Activated CD4-positive, CD25-positive, alpha-beta regulatory T cell treated with anti-CD3 and anti-CD28 coated beads, Interleukin-2, amount 50 U/mL, for 24 hours (primary cell): Measurements from ENCODE around the gene TELO2.

Source experiments
- ATAC-seq, 2 donors: fragments of 150-1000 bp; cut with Tn5 transposase; one replicate each; pipeline ENCODE4 v1.10.0; 2021; ENCODE audit warnings: mild to moderate bottlenecking in 1 of 2, moderate library complexity in 1 of 2

Gene TELO2

GRCh38 chr16:1492923-1493745, at the start of gene TELO2:
Gene TELO2, plus strand, starts transcription at chr16:1493360. Its CDS starts 922 bp downstream, at chr16:1494282.
- peak; percentile 80 to 81 for ATAC-seq

- ATAC-seq = no peak
Observed at GRCh38 chr16:1443403-1443973, 49.7 kb upstream of the TELO2 start.

- no peak for ATAC-seq
Observed at GRCh38 chr16:1443980-1444729, 49.0 kb upstream of the TELO2 start, which contains the start of gene CCDC154. Gene CCDC154, minus strand, starts transcription at chr16:1444556. Its CDS starts 234 bp downstream, at chr16:1444322.

- ATAC-seq = no peak
Observed at GRCh38 chr16:1444730-1445517, 48.2 kb upstream of the TELO2 start.

GRCh38 chr16:1445518-1446203, 47.5 kb upstream of the TELO2 start:
- ATAC-seq = peak in 1 of 2 donors; percentile 25

GRCh38 chr16:1446296-1447080, 46.7 kb upstream of the TELO2 start:
- ATAC-seq = no peak

GRCh38 chr16:1447965-1448364, 45.2 kb upstream of the TELO2 start:
- no peak for ATAC-seq

- ATAC-seq = no peak
Observed at GRCh38 chr16:1448536-1449116, 44.5 kb upstream of the TELO2 start.

GRCh38 chr16:1449201-1449788, 43.9 kb upstream of the TELO2 start:
- ATAC-seq = no peak

GRCh38 chr16:1450218-1450617, 42.9 kb upstream of the TELO2 start:
- no peak for ATAC-seq

GRCh38 chr16:1450841-1451240, 42.3 kb upstream of the TELO2 start:
- no peak for ATAC-seq

- ATAC-seq = no peak
Observed at GRCh38 chr16:1451702-1452392, 41.3 kb upstream of the TELO2 start.

GRCh38 chr16:1452530-1452929, 40.6 kb upstream of the TELO2 start:
- no peak for ATAC-seq

GRCh38 chr16:1453316-1453715, 39.8 kb upstream of the TELO2 start:
- no peak for ATAC-seq

- no peak for ATAC-seq
Observed at GRCh38 chr16:1454561-1454960, 38.6 kb upstream of the TELO2 start.

- ATAC-seq = no peak
Observed at GRCh38 chr16:1455190-1456171, 37.7 kb upstream of the TELO2 start.

- no peak for ATAC-seq
Observed at GRCh38 chr16:1456951-1457350, 36.2 kb upstream of the TELO2 start.

- ATAC-seq = no peak
Observed at GRCh38 chr16:1457489-1458245, 35.5 kb upstream of the TELO2 start.
